ENCODE results near the gene PITRM1.

Gene PITRM1

GRCh38 chr10:3165196-3165595, 7.4 kb downstream of the PITRM1 start:
- Histone ChIP-seq H3K9ac (ENCODE audit: low read depth, low read length) (no peak overlapping the region), H3K27me3 (ENCODE audit: insufficient read depth, low read length) (no peaks in the 10 kb centered on the region), H3K27ac (ENCODE audit: low read depth, low read length) (no peak overlapping the region), H3K4me1 (ENCODE audit: insufficient read depth, low read length) (no peaks in the 10 kb centered on the region), H3K36me3 (ENCODE audit: insufficient read depth, low read length) (peaks cover 75% of the 10 kb centered on the region), H3K9me3 (ENCODE audit: insufficient read depth, low read depth, low read length) (no peaks in the 10 kb centered on the region), H3K4me3 (ENCODE audit: low read length) (no peak overlapping the region)
- WGBS: 92% methylated on average over 9 of the region's 9 CpGs

GRCh38 chr10:3163879-3164278, 8.7 kb downstream of the PITRM1 start:
- Histone ChIP-seq H3K36me3 (ENCODE audit: insufficient read depth, low read length) (peaks cover 76% of the 10 kb centered on the region), H3K9ac (ENCODE audit: low read depth, low read length) (no peak overlapping the region), H3K4me3 (ENCODE audit: low read length) (no peak overlapping the region), H3K4me1 (ENCODE audit: insufficient read depth, low read length) (no peaks in the 10 kb centered on the region), H3K27me3 (ENCODE audit: insufficient read depth, low read length) (no peaks in the 10 kb centered on the region), H3K27ac (ENCODE audit: low read depth, low read length) (no peak overlapping the region), H3K9me3 (ENCODE audit: insufficient read depth, low read depth, low read length) (no peaks in the 10 kb centered on the region)
- 96% methylated on average over 5 of the region's 9 CpGs for WGBS

DNA sequence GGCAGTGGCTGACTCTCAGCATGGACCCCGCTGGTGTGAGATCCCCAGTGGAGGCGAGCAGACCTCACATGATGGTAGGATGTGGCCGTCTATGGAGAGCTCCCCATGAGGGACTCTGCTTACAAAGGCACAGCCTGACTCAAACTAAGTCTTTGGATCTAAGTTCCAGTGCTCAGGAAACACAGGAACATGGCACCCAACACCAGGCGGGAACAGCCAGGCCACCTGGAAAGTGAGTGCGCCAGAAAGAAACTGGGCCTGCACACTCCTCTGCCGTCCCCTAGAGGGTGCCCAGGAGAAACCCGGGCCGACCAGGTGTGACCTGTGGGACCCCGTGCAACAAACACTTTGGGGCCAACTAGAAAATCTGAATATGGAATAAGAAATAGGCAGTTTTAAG, 10.0 kb downstream of the PITRM1 start:
- Histone ChIP-seq H3K27ac (ENCODE audit: low read depth, low read length) (no peak overlapping the region), H3K36me3 (ENCODE audit: insufficient read depth, low read length) (peaks cover 79% of the 10 kb centered on the region), H3K27me3 (ENCODE audit: insufficient read depth, low read length) (no peaks in the 10 kb centered on the region), H3K9me3 (ENCODE audit: insufficient read depth, low read depth, low read length) (no peaks in the 10 kb centered on the region), H3K9ac (ENCODE audit: low read depth, low read length) (no peak overlapping the region), H3K4me3 (ENCODE audit: low read length) (no peak overlapping the region), H3K4me1 (ENCODE audit: insufficient read depth, low read length) (no peaks in the 10 kb centered on the region)
- WGBS: 88% methylated on average over 9 of the region's 9 CpGs

DNA sequence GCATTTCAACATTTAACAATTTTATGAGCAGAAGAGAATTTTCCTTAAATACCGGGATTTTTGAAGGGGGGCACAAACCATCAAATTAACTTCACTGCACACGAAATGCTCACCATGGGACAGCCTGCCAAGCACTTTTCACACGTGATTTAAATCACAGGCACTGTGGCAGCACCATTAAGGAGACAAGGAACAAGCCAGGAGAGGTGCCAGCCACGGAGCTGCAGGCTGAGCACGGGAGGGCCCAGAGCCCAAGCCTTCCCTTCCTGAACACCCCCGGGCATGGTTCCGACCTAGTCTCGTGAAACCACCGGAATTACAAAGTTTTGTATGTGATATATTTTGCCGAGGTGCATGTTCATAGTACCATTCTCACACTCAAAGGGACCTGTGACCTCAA, 13.4 kb downstream of the PITRM1 start:
- Histone ChIP-seq H3K4me1 (ENCODE audit: insufficient read depth, low read length) (no peaks in the 10 kb centered on the region), H3K9ac (ENCODE audit: low read depth, low read length) (no peak overlapping the region; the same call in 1 of the 2 replicates), H3K9me3 (ENCODE audit: insufficient read depth, low read depth, low read length) (no peaks in the 10 kb centered on the region), H3K27me3 (ENCODE audit: insufficient read depth, low read length) (no peaks in the 10 kb centered on the region), H3K4me3 (ENCODE audit: low read length) (no peak overlapping the region), H3K27ac (ENCODE audit: low read depth, low read length) (no peak overlapping the region), H3K36me3 (ENCODE audit: insufficient read depth, low read length) (peaks cover 82% of the 10 kb centered on the region)
- WGBS: 93% methylated on average over 7 of the region's 10 CpGs

- H3K4me1 ChIP-seq (ENCODE audit: insufficient read depth, low read length): no peaks in the 10 kb centered on the region
- no peak overlapping the region for H3K4me3 ChIP-seq (ENCODE audit: low read length)
- no peak overlapping the region for H3K27ac ChIP-seq (ENCODE audit: low read depth, low read length)
- H3K9me3 ChIP-seq (ENCODE audit: insufficient read depth, low read depth, low read length): no peaks in the 10 kb centered on the region
- WGBS: 95% methylated on average over 10 of the region's 10 CpGs
- H3K36me3 ChIP-seq (ENCODE audit: insufficient read depth, low read length): peaks cover 86% of the 10 kb centered on the region
- no peaks in the 10 kb centered on the region for H3K27me3 ChIP-seq (ENCODE audit: insufficient read depth, low read length)
- H3K9ac ChIP-seq (ENCODE audit: low read depth, low read length): no peak overlapping the region
These were observed 17.9 kb downstream of the PITRM1 start for GRCh38 chr10:3154666-3155065.

DNA sequence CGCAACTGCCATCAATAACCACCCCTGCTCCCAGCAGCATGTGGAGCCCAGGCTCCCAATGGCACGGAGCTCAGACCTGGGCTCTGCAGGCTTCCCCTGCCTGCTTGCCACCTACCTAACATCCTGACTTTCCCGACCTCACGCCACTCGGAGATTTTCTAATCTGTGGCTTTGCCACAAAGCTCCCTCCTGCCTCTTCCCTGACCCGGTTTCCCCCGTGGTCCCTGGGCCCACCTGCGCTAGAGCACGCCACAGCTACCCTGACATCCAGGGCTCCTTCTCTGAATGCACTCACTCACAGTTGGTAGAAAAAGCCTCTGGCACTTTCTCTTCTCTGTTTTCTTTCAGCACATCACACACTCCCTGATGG, 20.0 kb downstream of the PITRM1 start:
- Histone ChIP-seq H3K9ac (ENCODE audit: low read depth, low read length) (no peak overlapping the region), H3K4me3 (ENCODE audit: low read length) (no peak overlapping the region), H3K4me1 (ENCODE audit: insufficient read depth, low read length) (no peaks in the 10 kb centered on the region), H3K9me3 (ENCODE audit: insufficient read depth, low read depth, low read length) (no peaks in the 10 kb centered on the region), H3K36me3 (ENCODE audit: insufficient read depth, low read length) (peaks cover 85% of the 10 kb centered on the region), H3K27me3 (ENCODE audit: insufficient read depth, low read length) (no peaks in the 10 kb centered on the region), H3K27ac (ENCODE audit: low read depth, low read length) (no peak overlapping the region)
- 84% methylated on average over 9 of the region's 9 CpGs for WGBS

GRCh38 chr10:3151889-3152565, 20.6 kb downstream of the PITRM1 start:
- H3K36me3 ChIP-seq (ENCODE audit: insufficient read depth, low read length): peaks cover 85% of the 10 kb centered on the region
- no peaks in the 10 kb centered on the region for H3K9me3 ChIP-seq (ENCODE audit: insufficient read depth, low read depth, low read length)
- H3K9ac ChIP-seq (ENCODE audit: low read depth, low read length): no peak overlapping the region
- no peak overlapping the region for H3K4me3 ChIP-seq (ENCODE audit: low read length)
- no peaks in the 10 kb centered on the region for H3K4me1 ChIP-seq (ENCODE audit: insufficient read depth, low read length)
- 94% methylated on average over 13 of the region's 13 CpGs for WGBS
- no peaks in the 10 kb centered on the region for H3K27me3 ChIP-seq (ENCODE audit: insufficient read depth, low read length)
- no peak overlapping the region for H3K27ac ChIP-seq (ENCODE audit: low read depth, low read length)

DNA sequence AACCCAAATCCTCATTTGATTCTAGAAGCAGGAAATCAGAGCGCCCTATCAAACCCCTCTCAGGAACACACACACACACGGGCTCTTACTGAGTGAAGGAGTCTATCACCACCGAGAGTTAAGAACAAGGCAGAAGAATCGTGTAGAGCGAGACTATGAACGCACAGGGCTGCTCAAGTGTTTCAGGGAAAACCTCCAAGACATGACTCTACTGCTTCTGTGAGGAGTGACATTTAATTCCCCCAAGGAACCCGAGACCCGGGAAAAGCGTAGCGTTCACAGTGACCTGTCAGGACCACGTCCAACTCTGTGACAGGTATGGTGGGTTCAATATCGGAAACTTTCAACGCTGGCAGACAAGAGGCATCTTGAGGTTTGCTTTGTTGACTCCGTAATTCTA, 21.6 kb downstream of the PITRM1 start:
- Histone ChIP-seq H3K9ac (ENCODE audit: low read depth, low read length) (no peak overlapping the region), H3K36me3 (ENCODE audit: insufficient read depth, low read length) (peaks cover 85% of the 10 kb centered on the region), H3K4me1 (ENCODE audit: insufficient read depth, low read length) (no peaks in the 10 kb centered on the region), H3K27ac (ENCODE audit: low read depth, low read length) (no peak overlapping the region), H3K4me3 (ENCODE audit: low read length) (no peak overlapping the region), H3K9me3 (ENCODE audit: insufficient read depth, low read depth, low read length) (no peaks in the 10 kb centered on the region), H3K27me3 (ENCODE audit: insufficient read depth, low read length) (no peaks in the 10 kb centered on the region)
- 97% methylated on average over 14 of the region's 14 CpGs for WGBS

GRCh38 chr10:3150366-3150765, 22.2 kb downstream of the PITRM1 start:
- H3K4me3 ChIP-seq (ENCODE audit: low read length): no peak overlapping the region
- H3K36me3 ChIP-seq (ENCODE audit: insufficient read depth, low read length): peaks cover 86% of the 10 kb centered on the region

GRCh38 chr10:3149918-3150317, 22.7 kb downstream of the PITRM1 start:
- Histone ChIP-seq H3K9ac (ENCODE audit: low read depth, low read length) (no peak overlapping the region), H3K4me3 (ENCODE audit: low read length) (no peak overlapping the region), H3K27me3 (ENCODE audit: insufficient read depth, low read length) (no peaks in the 10 kb centered on the region), H3K4me1 (ENCODE audit: insufficient read depth, low read length) (no peaks in the 10 kb centered on the region), H3K36me3 (ENCODE audit: insufficient read depth, low read length) (peaks cover 86% of the 10 kb centered on the region), H3K9me3 (ENCODE audit: insufficient read depth, low read depth, low read length) (no peaks in the 10 kb centered on the region), H3K27ac (ENCODE audit: low read depth, low read length) (no peak overlapping the region)
- 86% methylated on average over 11 of the region's 11 CpGs for WGBS

More at GRCh38 chr10:3150366-3150765, 22.2 kb downstream of the PITRM1 start:
- Histone ChIP-seq H3K27me3 (ENCODE audit: insufficient read depth, low read length) (no peaks in the 10 kb centered on the region), H3K4me1 (ENCODE audit: insufficient read depth, low read length) (no peaks in the 10 kb centered on the region), H3K9me3 (ENCODE audit: insufficient read depth, low read depth, low read length) (no peaks in the 10 kb centered on the region), H3K9ac (ENCODE audit: low read depth, low read length) (no peak overlapping the region), H3K27ac (ENCODE audit: low read depth, low read length) (no peak overlapping the region)
- WGBS: 93% methylated on average over 13 of the region's 13 CpGs

DNA sequence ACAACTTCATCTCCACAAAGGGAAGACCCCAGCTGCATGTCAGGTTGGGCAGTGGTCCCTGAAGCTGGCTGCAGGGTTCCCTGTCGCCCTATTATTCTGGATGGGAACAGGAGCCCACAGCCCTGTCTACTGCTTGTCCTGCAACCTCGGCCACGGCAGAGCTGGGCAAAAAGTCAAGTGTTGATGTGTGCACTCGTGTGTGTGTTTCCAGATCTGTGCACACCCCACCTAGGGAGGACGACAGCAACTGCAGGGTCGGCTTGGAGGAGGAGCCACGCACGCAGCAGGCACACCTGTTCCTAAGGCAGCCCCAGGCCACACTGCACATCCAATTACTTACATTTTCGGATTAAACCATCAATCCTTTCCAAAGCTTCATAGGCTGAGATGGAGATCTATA, 23.6 kb downstream of the PITRM1 start:
- Histone ChIP-seq H3K36me3 (ENCODE audit: insufficient read depth, low read length) (peaks cover 86% of the 10 kb centered on the region), H3K9ac (ENCODE audit: low read depth, low read length) (no peak overlapping the region), H3K27me3 (ENCODE audit: insufficient read depth, low read length) (no peaks in the 10 kb centered on the region), H3K4me1 (ENCODE audit: insufficient read depth, low read length) (no peaks in the 10 kb centered on the region), H3K27ac (ENCODE audit: low read depth, low read length) (no peak overlapping the region), H3K9me3 (ENCODE audit: insufficient read depth, low read depth, low read length) (no peaks in the 10 kb centered on the region), H3K4me3 (ENCODE audit: low read length) (no peak overlapping the region)
- 94% methylated on average over 9 of the region's 9 CpGs for WGBS

DNA sequence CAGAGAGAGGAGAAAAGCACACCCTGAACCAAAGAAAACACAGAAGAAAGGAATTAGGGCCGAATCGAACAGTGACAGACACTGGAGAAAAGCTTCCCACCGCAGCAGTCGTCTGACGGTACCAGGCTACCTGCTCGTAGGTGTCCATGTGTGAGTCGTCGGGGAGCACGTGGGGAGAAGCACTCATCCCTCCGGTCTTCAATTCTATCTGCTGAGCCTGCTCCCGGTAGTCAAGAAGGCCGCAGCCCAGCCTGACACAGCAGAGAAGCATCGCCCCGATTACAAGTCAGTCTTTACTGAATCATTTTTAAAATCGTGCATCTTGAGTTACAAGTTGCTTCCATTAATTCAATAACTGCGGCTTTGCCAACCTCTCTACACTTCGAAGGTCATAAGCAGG, 24.5 kb downstream of the PITRM1 start:
- H3K9ac ChIP-seq (ENCODE audit: low read depth, low read length): no peak overlapping the region
- no peak overlapping the region for H3K27ac ChIP-seq (ENCODE audit: low read depth, low read length)
- no peaks in the 10 kb centered on the region for H3K27me3 ChIP-seq (ENCODE audit: insufficient read depth, low read length)
- no peaks in the 10 kb centered on the region for H3K9me3 ChIP-seq (ENCODE audit: insufficient read depth, low read depth, low read length)
- peaks cover 89% of the 10 kb centered on the region for H3K36me3 ChIP-seq (ENCODE audit: insufficient read depth, low read length)
- H3K4me1 ChIP-seq (ENCODE audit: insufficient read depth, low read length): no peaks in the 10 kb centered on the region
- 88% methylated on average over 17 of the region's 17 CpGs for WGBS
- H3K4me3 ChIP-seq (ENCODE audit: low read length): no peak overlapping the region

All from HUES64 (cell line).